Muscle layer of duodenum (tissue), 2 donors: ENCODE measurements around the gene ZNF618.
"Not testable (repeated sequence)": the region's sequence is repeated elsewhere in the genome, so short reads cannot be mapped to it uniquely, and the experiment has no call there.

ENCODE experiments used
- H3K27ac ChIP-seq: one replicate; pipeline ENCODE4 v1.7.0; 2013; ENCODE audit warnings: mild to moderate bottlenecking, low read length
- H3K27me3 ChIP-seq: one replicate; pipeline ENCODE4 v1.7.0; 2013; ENCODE audit warnings: low read depth, mild to moderate bottlenecking, control low read depth, low read length
- H3K36me3 ChIP-seq, 2 donors: one replicate each; pipeline ENCODE4 v1.7.0; 2013; ENCODE audit warnings: low read length in 2 of 2, control low read depth in 1 of 2, mild to moderate bottlenecking in 1 of 2; ENCODE audit not compliant: insufficient read depth in 2 of 2, control insufficient read depth in 1 of 2
- H3K4me1 ChIP-seq, 2 donors: one replicate each; pipeline ENCODE4 v1.7.0; 2013; ENCODE audit warnings: low read length in 2 of 2, mild to moderate bottlenecking in 2 of 2, control low read depth in 1 of 2, moderate library complexity in 1 of 2; ENCODE audit not compliant: insufficient read depth in 2 of 2, control insufficient read depth in 1 of 2
- H3K4me3 ChIP-seq, 2 donors: one replicate each; pipeline ENCODE4 v1.7.0; 2013; ENCODE audit warnings: low read length in 2 of 2, low read depth in 1 of 2, mild to moderate bottlenecking in 1 of 2
- H3K9me3 ChIP-seq, 2 donors: one replicate each; pipeline ENCODE4 v1.7.0; 2013; ENCODE audit warnings: low read length in 2 of 2, control low read depth in 1 of 2, mild to moderate bottlenecking in 1 of 2; ENCODE audit not compliant: control insufficient read depth in 1 of 2
- donor health status: healthy.

The ZNF618 gene

GRCh38 chr9:114037249-114037648 lies 161.1 kb downstream of the ZNF618 start:
- Histone ChIP-seq H3K27me3 (no peaks in the 10 kb centered on the region), H3K4me3 (no peak overlapping the region), H3K4me1 (no peaks in the 10 kb centered on the region), H3K36me3 (peaks cover 5 to 52% of the 10 kb centered on the region in 2 donors), H3K9me3 (peaks cover 0 to 8% of the 10 kb centered on the region in 2 donors), H3K27ac (no peak overlapping the region)

- H3K36me3 ChIP-seq: peaks cover 5 to 52% of the 10 kb centered on the region in 2 donors
- no peaks in the 10 kb centered on the region for H3K27me3 ChIP-seq
- H3K27ac ChIP-seq: no peak overlapping the region
- no peak overlapping the region for H3K4me3 ChIP-seq
- peaks cover 0 to 8% of the 10 kb centered on the region in 2 donors for H3K9me3 ChIP-seq
- no peaks in the 10 kb centered on the region for H3K4me1 ChIP-seq
These were observed 162.0 kb downstream of the ZNF618 start for GRCh38 chr9:114037961-114038723.

GRCh38 chr9:114038724-114039313 lies 162.7 kb downstream of the ZNF618 start:
- H3K9me3 ChIP-seq: peaks cover 0 to 8% of the 10 kb centered on the region in 2 donors
- H3K27ac ChIP-seq: no peak overlapping the region
- peaks cover 5 to 48% of the 10 kb centered on the region in 2 donors for H3K36me3 ChIP-seq
- H3K4me1 ChIP-seq: no peaks in the 10 kb centered on the region
- H3K4me3 ChIP-seq: no peak overlapping the region
- no peaks in the 10 kb centered on the region for H3K27me3 ChIP-seq

GRCh38 chr9:114039484-114039883 lies 163.4 kb downstream of the ZNF618 start:
- Histone ChIP-seq H3K27me3 (no peaks in the 10 kb centered on the region), H3K36me3 (peaks cover 0 to 42% of the 10 kb centered on the region in 2 donors), H3K4me3 (no peak overlapping the region), H3K4me1 (no peaks in the 10 kb centered on the region), H3K27ac (no peak overlapping the region), H3K9me3 (peaks cover 0 to 8% of the 10 kb centered on the region in 2 donors)

GRCh38 chr9:114043660-114044059 lies 167.6 kb downstream of the ZNF618 start:
- not testable (repeated sequence) for H3K27me3 ChIP-seq, H3K9me3 ChIP-seq, H3K4me1 ChIP-seq, H3K27ac ChIP-seq, H3K4me3 ChIP-seq
- H3K36me3 ChIP-seq: peaks cover 4 to 13% of the 10 kb centered on the region in 2 donors

GRCh38 chr9:114046237-114046755 lies 170.2 kb downstream of the ZNF618 start:
- no peaks in the 10 kb centered on the region for H3K4me1 ChIP-seq
- H3K36me3 ChIP-seq: peaks cover 13 to 15% of the 10 kb centered on the region in 2 donors
- no peak overlapping the region for H3K27ac ChIP-seq
- no peaks in the 10 kb centered on the region for H3K9me3 ChIP-seq
- H3K27me3 ChIP-seq: no peaks in the 10 kb centered on the region
- H3K4me3 ChIP-seq: no peak overlapping the region

- Histone ChIP-seq H3K4me3 (no peak overlapping the region), H3K4me1 (no peaks in the 10 kb centered on the region), H3K27ac (no peak overlapping the region), H3K9me3 (no peaks in the 10 kb centered on the region), H3K36me3 (peaks cover 13 to 18% of the 10 kb centered on the region in 2 donors), H3K27me3 (no peaks in the 10 kb centered on the region)
These were observed 170.8 kb downstream of the ZNF618 start for GRCh38 chr9:114046875-114047274.

GRCh38 chr9:114047717-114048116 lies 171.6 kb downstream of the ZNF618 start:
- peaks cover 13 to 22% of the 10 kb centered on the region in 2 donors for H3K36me3 ChIP-seq
- no peaks in the 10 kb centered on the region for H3K9me3 ChIP-seq
- no peaks in the 10 kb centered on the region for H3K4me1 ChIP-seq
- H3K4me3 ChIP-seq: no peak overlapping the region
- H3K27me3 ChIP-seq: no peaks in the 10 kb centered on the region
- no peak overlapping the region for H3K27ac ChIP-seq

- H3K4me1 ChIP-seq: no peaks in the 10 kb centered on the region
- H3K9me3 ChIP-seq: no peaks in the 10 kb centered on the region
- no peaks in the 10 kb centered on the region for H3K27me3 ChIP-seq
- H3K36me3 ChIP-seq: peaks cover 13 to 22% of the 10 kb centered on the region in 2 donors
- H3K27ac ChIP-seq: no peak overlapping the region
- no peak overlapping the region for H3K4me3 ChIP-seq
These were observed 172.7 kb downstream of the ZNF618 start for GRCh38 chr9:114048533-114049415.

- no peak overlapping the region for H3K4me3 ChIP-seq
- no peaks in the 10 kb centered on the region for H3K27me3 ChIP-seq
- no peak overlapping the region for H3K27ac ChIP-seq
- peaks cover 13 to 22% of the 10 kb centered on the region in 2 donors for H3K36me3 ChIP-seq
- no peaks in the 10 kb centered on the region for H3K4me1 ChIP-seq
- H3K9me3 ChIP-seq: no peaks in the 10 kb centered on the region
These were observed 173.5 kb downstream of the ZNF618 start for GRCh38 chr9:114049441-114050225.
